Islet precursor cell (in vitro differentiated cells): ENCODE results near the gene RPS3.
"Not testable (repeated sequence)": the region's sequence is repeated elsewhere in the genome, so short reads cannot be mapped to it uniquely, and the experiment has no call there.

Source experiments
- DNase-seq: peaks from one replicate; pipeline ENCODE4 v3.0.0-alpha.2; 2018

RPS3 gene

DNA sequence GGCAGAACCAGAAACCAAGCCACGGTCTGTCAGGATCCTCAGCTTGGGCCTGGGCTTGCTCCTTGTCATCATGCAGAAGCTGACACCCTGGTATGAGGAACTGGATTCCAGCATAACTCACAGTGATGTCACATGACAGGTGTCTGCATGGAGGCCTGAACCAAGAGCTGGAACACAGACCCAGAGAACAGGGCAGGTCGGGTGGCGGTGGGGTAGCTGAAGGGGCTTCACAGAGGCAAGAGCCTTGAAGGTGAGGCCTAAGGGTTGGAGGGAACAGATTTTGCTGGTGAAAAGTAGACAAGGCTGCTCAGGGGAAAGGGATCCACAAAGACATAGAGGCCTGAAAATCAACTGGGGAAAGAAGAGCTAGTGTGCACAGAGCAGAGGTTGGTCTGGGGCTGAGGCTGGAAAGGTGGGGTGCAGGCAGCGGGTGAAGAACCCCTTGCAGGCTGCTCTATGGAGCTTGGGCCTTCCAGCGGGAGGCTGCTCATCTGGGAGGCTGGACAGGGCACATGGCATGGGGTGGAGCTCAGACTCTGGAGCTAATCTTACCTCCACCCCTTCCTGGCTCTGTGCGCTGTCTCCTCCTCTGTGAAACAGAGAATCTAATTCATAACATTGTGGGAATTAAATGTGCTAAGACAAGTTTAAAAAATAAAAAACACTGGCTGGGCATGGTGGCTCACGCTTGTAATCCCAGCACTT lies 18.4 kb upstream of the RPS3 start:
- DNase-seq: peak; percentile 92

- DNase-seq: peak; percentile 81
Observed at GRCh38 chr11:75383246-75383645, 16.1 kb upstream of the RPS3 start.

DNA sequence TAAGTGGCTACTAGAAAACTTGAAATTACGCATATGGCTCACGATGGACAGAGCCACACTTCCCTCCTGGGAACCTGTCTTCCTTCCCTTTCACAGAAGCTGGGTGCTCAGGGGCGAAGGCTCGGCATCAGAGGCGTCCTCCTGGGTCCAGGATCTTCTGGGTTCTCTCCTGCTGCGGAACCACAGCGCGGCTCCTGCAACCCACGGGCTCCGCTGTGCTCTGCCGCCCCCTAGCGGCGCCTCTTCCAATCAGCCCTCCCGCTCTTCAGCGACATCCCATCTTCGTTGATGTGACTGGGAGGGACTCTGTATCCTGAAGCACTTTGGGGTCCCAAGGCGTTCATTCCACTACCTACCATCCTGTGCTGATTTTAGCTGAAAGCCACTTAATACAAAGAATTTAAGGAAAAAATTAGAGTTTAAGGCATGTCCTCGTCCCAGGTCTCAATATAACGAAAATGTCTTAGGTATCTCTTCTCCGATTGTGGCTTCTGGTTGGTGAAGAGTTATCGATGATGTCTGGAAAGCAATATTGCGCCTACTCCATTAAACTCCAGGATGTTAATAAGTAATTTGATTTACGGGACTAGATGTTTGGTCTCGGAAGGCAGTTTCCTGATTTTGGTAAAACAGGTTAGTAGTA lies 14.8 kb upstream of the RPS3 start:
- peak; percentile 83 for DNase-seq

DNA sequence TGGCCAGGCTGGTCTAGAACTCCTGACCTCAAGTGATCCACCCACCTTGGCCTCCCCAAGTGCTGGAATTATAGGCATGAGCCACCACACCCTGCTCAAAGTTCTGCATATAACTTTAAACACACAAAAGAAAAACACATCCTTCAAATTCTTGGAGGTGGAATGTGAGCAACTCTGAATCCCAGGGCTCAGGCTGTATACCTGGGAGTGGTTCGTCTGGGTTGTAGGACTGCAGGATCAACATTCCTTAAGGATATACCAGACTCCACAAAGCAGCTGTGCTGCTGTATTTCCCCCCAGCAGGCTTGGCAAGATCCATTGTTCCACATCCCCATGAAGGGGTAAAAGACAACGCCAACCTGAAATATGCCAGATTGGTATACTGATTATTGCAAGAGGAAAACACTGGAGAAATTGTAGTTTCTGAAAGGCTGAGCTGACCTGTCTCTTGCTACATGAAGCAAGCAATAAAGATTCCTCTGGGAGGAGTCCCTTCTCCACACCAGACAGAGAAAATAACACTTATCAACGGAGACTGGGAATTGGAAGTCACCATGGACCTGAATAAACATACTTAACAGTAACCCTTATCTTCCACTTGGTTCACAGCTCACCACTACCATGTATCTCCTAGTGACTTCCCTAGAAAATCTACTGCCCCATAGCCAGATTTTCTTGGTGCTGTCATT lies 12.2 kb upstream of the RPS3 start:
- DNase-seq: peak; percentile 94

DNA sequence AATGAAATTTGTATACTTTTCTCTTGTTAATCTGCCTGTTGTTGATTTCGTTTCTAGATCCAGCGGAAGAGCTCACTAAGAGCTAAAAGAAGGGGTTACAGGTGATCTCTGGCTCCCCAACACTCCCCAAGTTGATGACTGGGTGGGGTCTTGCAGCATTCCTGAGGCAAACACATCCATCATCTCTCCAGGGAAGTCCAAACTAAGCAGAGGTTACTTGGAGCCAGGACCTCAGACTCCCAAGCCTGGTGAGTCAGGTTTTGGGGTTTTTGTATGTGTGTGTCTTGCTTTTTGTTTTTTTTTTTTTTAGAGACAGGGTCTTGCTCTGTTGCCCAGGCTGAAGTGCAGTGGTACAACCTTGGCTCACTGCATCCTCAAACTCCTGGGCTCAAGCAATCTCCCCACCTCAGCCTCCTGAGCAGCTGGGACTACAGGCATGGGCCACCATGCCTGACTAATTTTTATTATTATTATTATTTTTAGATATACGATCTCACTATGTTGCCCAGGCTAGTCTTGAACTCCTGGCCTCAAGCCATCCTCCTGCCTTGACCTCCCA lies 11.5 kb upstream of the RPS3 start:
- DNase-seq: no peak

DNA sequence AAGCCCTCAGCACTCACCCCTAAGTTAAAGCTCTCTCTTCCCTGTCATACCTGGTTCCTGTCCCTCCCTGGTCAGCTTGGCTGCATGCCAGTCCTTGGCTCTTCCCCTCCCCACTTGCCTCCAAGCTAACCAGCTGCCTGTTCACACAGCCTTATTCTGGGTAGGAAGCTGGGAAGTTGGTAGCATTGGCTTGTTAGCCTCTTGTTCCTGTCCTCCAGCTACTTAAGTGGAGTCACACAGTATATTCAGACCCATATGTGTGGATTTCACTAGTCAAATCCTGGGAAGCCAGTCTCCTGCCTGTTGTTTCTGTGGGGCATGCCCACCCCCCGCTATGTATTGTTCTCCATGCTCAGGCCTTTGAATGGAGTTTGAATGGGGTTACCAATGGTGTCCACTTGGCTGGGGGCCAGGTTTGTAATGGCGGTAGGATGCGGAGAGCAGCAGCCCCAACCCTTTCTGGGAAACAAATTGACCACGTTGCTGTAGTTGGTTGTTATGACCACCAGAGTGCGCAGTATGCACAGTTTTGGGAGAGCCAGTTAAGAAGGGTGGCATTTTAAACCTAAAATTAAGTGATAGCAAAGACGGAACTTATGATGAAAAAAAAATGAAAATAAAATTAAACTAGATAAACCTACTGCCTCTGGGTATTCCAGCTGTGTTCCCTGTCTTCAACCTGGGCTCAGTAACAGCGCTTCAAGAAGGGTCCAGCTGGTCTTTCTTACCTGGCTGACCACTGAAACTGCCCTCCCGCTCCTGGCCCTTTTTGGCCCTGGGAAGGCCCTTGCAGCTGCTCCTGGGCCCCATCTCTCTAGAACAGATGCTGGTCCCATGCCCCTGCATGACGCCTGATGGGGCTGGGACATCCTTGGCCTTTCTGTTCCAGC lies 10.7 kb upstream of the RPS3 start:
- peak; percentile 82 for DNase-seq

- no peak for DNase-seq
Observed at GRCh38 chr11:75389276-75389605, 10.1 kb upstream of the RPS3 start.

DNA sequence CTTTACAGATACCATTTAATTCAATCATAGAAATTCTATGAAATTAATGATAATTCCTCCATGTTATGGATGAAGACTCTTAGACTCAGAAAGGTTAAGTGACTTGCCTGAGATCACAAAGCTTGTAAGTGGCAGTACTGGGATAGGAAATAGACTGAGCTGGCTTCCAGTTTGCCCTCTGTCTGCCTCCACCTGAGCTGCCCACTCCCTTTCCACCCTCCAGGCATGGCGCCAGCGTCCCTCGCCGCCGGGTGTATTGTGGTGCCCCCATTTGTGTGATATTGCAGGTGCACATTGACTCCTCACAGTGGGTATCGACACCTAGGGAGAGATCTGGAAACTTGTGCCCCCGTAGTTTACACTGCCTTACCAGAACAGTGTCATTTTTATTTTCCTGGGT lies 9.4 kb upstream of the RPS3 start:
- DNase-seq: no peak

DNA sequence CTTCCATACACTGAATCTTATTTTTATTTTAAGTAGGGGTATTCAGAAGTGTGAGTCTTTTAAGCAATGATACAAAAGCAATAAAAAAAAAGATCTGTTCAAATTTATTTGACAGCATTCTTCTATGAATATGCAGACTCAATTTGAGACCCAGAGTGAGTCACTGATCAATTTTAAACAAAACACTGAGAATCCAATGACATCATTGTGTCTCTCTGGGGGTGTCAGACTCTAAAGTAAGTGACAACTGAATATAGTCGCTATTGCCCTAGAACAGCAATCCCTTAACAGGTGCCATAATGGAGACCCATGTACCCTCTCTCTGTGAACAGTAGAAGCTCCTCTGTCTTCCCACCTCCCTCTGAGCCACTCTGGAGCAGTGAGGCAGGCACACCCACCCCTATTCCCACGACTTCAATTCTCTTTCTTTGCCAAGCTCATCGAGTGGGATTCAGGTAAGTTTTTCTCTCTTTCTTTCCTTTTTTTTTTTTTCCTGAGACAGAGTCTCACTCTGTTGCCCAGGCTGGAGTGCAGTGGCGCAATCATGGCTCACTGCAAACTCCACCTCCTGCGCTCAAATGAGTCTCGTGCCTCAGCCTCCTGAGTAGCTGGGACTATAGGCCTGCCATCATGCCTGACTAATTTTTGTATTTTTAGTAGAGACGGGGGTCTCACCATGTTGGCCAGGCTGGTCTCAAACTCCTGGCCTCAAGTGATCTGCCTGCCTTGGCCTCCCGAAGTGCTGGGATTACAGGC lies 5.1 kb upstream of the RPS3 start:
- no peak for DNase-seq

- DNase-seq: no peak
Observed at GRCh38 chr11:75398906-75399305, 412 bp upstream of the RPS3 start.

GRCh38 chr11:75400146-75400865 lies 988 bp downstream of the RPS3 start:
- DNase-seq: no peak

GRCh38 chr11:75402002-75402773 lies 2.9 kb downstream of the RPS3 start:
- DNase-seq: no peak

DNA sequence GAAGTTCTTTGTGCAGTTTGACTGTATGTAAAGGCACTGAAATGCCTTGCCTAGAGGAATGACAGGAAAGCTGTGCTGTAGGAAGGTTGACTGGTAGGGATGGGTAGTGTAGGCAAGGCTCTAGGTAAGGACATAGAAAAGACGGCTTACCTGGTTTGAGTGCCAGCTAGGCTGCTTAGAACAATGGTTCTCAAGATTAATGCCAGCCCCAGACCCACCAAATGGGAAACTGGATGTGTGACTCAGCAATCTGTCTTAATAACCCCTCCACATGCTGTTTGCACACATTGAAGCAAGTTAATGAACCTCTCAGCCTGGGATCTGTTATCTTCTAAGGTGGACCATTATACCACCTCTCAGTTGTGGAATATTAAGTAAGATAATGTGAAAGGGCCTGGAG lies 3.7 kb downstream of the RPS3 start:
- DNase-seq: no peak

- no peak for DNase-seq
Observed at GRCh38 chr11:75403983-75404658, 4.8 kb downstream of the RPS3 start.

DNA sequence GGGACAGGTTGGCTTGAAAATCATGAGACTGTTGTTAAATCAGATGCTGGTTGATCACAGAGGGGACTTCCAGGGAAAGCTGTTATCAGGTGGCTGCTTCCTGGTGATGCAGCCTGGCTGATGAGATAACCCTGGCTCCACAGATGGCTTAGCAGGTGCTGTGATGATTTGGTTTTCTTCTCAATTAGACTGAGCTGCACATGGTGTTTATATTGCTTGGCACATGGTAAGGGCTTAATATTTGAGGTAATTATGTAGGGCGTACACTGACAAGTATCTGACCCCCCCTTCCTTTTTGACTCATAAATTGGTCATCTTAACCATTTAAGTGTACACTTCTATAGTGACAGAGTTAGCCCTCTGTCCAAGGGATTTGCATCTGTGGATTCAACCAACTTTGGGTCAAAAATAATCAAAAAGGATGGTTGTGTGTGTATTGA lies 7.0 kb downstream of the RPS3 start:
- no peak for DNase-seq

DNA sequence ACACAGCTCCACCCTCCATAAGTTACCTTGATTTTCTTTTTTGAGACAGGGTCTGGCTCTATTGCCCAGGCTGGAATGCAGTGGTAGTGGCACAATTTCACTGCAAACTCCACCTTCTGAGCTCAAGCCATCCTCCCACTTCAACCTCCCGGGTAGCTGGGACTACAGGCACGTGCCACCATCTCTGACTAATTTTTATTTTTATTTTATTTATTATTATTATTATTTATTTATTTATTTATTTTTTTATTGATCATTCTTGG lies 9.6 kb downstream of the RPS3 start:
- no peak for DNase-seq

DNA sequence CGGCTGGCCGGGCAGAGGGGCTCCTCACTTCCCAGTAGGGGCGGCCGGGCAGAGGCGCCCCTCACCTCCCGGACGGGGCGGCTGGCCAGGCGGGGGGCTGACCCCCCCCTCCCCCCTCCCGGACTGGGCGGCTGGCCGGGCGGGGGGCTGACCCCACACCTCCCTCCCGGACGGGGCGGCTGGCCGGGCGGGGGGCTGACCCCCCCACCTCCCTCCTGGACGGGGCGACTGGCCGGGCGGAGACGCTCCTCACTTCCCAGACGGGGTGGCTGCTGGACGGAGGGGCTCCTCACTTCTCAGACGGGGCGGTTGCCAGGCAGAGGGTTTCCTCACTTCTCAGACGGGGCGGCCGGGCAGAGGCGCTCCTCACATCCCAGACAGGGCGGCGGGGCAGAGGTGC lies 10.7 kb downstream of the RPS3 start:
- DNase-seq: not testable (repeated sequence)

DNA sequence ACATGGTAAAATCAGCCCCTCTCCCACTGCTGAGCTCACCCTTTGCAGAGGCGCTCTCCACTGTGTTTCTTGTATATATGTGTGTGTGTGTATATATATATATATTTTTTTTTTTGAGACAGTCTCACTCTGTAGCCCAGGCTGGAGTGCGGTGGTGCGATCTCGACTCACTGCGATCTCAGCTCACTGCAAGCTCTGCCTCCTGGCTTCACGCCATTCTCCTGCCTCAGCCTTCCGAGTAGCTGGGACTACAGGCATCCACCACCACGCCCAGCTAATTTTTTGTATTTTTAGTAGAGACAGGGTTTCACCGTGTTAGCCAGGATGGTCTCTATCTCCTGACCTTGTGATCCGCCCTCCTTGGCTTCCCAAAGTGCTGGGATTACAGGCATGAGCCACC lies 13.8 kb downstream of the RPS3 start:
- DNase-seq: not testable (repeated sequence)

- DNase-seq: no peak
Observed at GRCh38 chr11:75413864-75414263, 14.5 kb downstream of the RPS3 start.
